Smooth muscle cell (in vitro differentiated cells): ENCODE measurements around the gene FAM76B. TPM values are rescaled to one million over a fixed set of nuclear protein-coding genes. Genes with fewer than 3 reads are reported as not detected.
A peak's percentile ranks its signal among the peaks of the same experiment; 100 is the strongest.
"Not testable (repeated sequence)": the region's sequence is repeated elsewhere in the genome, so short reads cannot be mapped to it uniquely, and the experiment has no call there.

Experiments
- DNase-seq: peaks from one replicate; lab custom pipeline; 2025; ENCODE audit not compliant: unreplicated experiment; lab: John Stamatoyannopoulos, UW
- H2AFZ ChIP-seq: fragments of 200-600 bp; sonication (generic); 2 replicates; pipeline ENCODE4 v1.6.0; 2016; ENCODE audit warnings: antibody characterized with exemption, low read depth, mild to moderate bottlenecking
- H3F3A ChIP-seq: fragments of 200-600 bp; sonication (generic); 2 replicates; pipeline ENCODE4 v1.6.0; 2017; ENCODE audit warnings: antibody characterized with exemption, low read depth
- H3K27ac ChIP-seq: fragments of 200-600 bp; sonication (generic); 2 replicates; pipeline ENCODE4 v1.5.1; 2016; ENCODE audit warnings: low read depth, mild to moderate bottlenecking
- H3K27me3 ChIP-seq: fragments of 200-600 bp; sonication (generic); 2 replicates; pipeline ENCODE4 v1.6.1; 2016; ENCODE audit warnings: low read depth, mild to moderate bottlenecking
- H3K36me3 ChIP-seq: fragments of 200-600 bp; sonication (generic); 2 replicates; pipeline ENCODE4 v1.5.1; 2016; ENCODE audit warnings: low read depth
- H3K4me1 ChIP-seq: fragments of 200-600 bp; sonication (generic); 2 replicates; pipeline ENCODE4 v1.5.1; 2016; ENCODE audit warnings: low read depth
- H3K4me2 ChIP-seq: fragments of 200-600 bp; sonication (generic); 2 replicates; pipeline ENCODE4 v1.6.0; 2016; ENCODE audit warnings: mild to moderate bottlenecking
- H3K4me3 ChIP-seq: fragments of 200-600 bp; sonication (generic); 2 replicates; pipeline ENCODE4 v1.5.1; 2016; ENCODE audit warnings: mild to moderate bottlenecking
- H3K79me2 ChIP-seq: fragments of 200-600 bp; sonication (generic); 2 replicates; pipeline ENCODE4 v1.6.0; 2016; ENCODE audit warnings: low read depth, mild to moderate bottlenecking
- H3K9ac ChIP-seq: fragments of 200-600 bp; sonication (generic); 2 replicates; pipeline ENCODE4 v1.6.0; 2016; ENCODE audit warnings: low read depth
- H3K9me3 ChIP-seq: fragments of 200-600 bp; sonication (generic); replicated peaks from 2 replicates; pipeline ENCODE4 v1.5.1; 2016; ENCODE audit warnings: low read depth
- H4K20me1 ChIP-seq: fragments of 200-600 bp; sonication (generic); 2 replicates; pipeline ENCODE4 v1.6.0; 2016; ENCODE audit warnings: low read depth
- WGBS: methylation state at CpG from one replicate; pipeline ENCODE4 v1.1.7; 2016; ENCODE audit warnings: low lambda C conversion rate; 5-methylcytosine and 5-hydroxymethylcytosine counted together
- polyA plus RNA-seq: library from polyadenylated mRNA; unstranded; fragments of >200 nt; fragmentation: Nextera tagmentation; extraction: Ambion mirVana; gene quantifications from 2 replicates; pipeline ENCODE4 v1.2.1, GENCODE V29; 2016
- total RNA-seq: library from RNA; depleted of rRNA; stranded (reverse); fragments of >200 nt; gene quantifications from 2 replicates; pipeline ENCODE4 v1.2.3, GENCODE V29; 2014
- TF ChIP-seq, protein P1 (sequence below): fragments of 200-600 bp; sonication (generic); IDR thresholded peaks from 2 replicates; pipeline ENCODE4 v1.5.1; 2017; ENCODE audit warnings: borderline replicate concordance, mild to moderate bottlenecking, antibody characterized with exemption; ENCODE audit not compliant: insufficient read depth, poor library complexity, severe bottlenecking

FAM76B gene
- total and polyA plus RNA-seq, 2 experiments from 2014 or later: 14.0 to 31.3 TPM

DNA sequence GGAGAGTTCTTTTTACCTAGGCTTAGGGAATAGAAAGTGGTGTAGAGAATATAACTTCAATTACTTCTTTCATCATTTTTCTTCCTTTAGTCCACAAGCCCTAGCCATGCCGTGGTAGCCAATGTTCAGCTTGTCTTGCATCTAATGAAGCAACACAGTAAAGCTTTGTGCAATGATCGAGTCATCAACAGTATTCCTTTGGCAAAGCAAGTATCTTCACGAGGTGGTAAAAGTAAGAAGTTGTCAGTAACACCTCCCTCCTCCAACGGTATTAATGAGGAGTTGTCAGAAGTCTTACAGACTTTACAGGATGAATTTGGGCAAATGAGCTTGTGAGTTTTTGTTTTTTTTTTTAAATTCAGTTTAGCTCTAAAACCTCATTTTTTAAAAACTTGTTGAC lies 38.1 kb upstream of the FAM76B start:
- peaks cover 7% of the 10 kb centered on the region for H3K4me1 ChIP-seq
- no peak overlapping the region for H3K27ac ChIP-seq
- no peaks in the 10 kb centered on the region for H3K79me2 ChIP-seq
- no peak overlapping the region for H3K4me2 ChIP-seq
- no peak overlapping the region for H3K4me3 ChIP-seq
- H3F3A ChIP-seq: peaks cover 16% of the 10 kb centered on the region
- H3K36me3 ChIP-seq: no peaks in the 10 kb centered on the region
- peaks cover 3% of the 10 kb centered on the region for H4K20me1 ChIP-seq
- WGBS: 41% methylated on average over 4 of the region's 4 CpGs
- no peak overlapping the region for H3K9ac ChIP-seq
- H3K27me3 ChIP-seq: no peaks in the 10 kb centered on the region
- TF ChIP-seq, protein P1, sequence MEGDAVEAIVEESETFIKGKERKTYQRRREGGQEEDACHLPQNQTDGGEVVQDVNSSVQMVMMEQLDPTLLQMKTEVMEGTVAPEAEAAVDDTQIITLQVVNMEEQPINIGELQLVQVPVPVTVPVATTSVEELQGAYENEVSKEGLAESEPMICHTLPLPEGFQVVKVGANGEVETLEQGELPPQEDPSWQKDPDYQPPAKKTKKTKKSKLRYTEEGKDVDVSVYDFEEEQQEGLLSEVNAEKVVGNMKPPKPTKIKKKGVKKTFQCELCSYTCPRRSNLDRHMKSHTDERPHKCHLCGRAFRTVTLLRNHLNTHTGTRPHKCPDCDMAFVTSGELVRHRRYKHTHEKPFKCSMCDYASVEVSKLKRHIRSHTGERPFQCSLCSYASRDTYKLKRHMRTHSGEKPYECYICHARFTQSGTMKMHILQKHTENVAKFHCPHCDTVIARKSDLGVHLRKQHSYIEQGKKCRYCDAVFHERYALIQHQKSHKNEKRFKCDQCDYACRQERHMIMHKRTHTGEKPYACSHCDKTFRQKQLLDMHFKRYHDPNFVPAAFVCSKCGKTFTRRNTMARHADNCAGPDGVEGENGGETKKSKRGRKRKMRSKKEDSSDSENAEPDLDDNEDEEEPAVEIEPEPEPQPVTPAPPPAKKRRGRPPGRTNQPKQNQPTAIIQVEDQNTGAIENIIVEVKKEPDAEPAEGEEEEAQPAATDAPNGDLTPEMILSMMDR: no peak
- H2AFZ ChIP-seq: no peak overlapping the region
- DNase-seq: no peak
- no peaks in the 10 kb centered on the region for H3K9me3 ChIP-seq

DNA sequence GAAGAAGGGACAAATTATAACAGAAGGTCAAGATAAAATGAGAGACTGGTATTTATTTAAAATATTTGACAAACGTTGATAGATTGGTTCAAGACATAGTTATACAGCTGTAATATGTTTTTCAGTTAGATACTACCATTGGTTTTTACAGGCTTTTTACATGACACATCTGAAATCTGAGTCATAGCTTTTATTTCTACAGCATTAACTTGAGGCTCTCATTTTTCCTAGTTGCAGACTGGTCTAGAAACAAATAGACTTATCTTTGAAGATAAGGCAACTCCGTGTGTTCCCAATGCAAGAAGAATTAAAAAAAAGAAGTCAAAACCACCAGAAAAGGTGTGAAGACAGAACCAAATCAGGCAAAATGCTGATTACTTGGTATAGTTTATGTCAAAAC lies 32.1 kb upstream of the FAM76B start:
- Histone ChIP-seq H3K79me2 (no peaks in the 10 kb centered on the region), H3K9me3 (no peaks in the 10 kb centered on the region), H3K27ac (peak overlapping the region; percentile 68), H2AFZ (no peak overlapping the region), H4K20me1 (no peaks in the 10 kb centered on the region), H3F3A (peaks cover 4% of the 10 kb centered on the region), H3K4me2 (peak overlapping the region; percentile 41), H3K36me3 (peaks cover 8% of the 10 kb centered on the region), H3K27me3 (no peaks in the 10 kb centered on the region), H3K4me1 (no peaks in the 10 kb centered on the region), H3K9ac (no peak overlapping the region), H3K4me3 (no peak overlapping the region)
- no peak for DNase-seq
- WGBS: 24% methylated on average over 2 of the region's 2 CpGs
- TF ChIP-seq, protein P1: no peak

DNA sequence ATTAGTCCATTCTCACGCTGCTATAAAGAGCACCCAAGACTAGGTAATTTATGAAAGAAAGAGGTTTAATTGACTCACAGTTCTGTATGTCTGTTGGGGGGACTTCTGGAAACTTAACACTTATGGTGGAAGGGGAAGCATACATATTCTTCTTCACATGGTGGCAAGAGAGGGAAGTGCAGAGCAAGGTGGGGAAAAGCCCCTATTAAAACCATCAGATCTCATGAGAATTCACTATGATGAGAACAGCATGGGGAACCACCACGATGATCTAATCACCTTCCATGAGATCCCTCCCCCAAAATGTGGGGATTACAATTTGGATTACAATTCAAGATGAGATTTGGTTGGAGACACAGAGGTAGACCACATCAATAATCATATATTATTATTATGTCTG lies 26.5 kb upstream of the FAM76B start:
- peaks cover 8% of the 10 kb centered on the region for H3K36me3 ChIP-seq
- H3K79me2 ChIP-seq: no peaks in the 10 kb centered on the region
- H3K4me2 ChIP-seq: no peak overlapping the region
- H3K9me3 ChIP-seq: no peaks in the 10 kb centered on the region
- no peak overlapping the region for H3K9ac ChIP-seq
- peaks cover 1% of the 10 kb centered on the region for H3F3A ChIP-seq
- TF ChIP-seq, protein P1: no peak
- WGBS: 96% methylated on average over 2 of the region's 2 CpGs
- H3K4me1 ChIP-seq: no peaks in the 10 kb centered on the region
- H3K27me3 ChIP-seq: no peaks in the 10 kb centered on the region
- H2AFZ ChIP-seq: no peak overlapping the region
- no peak overlapping the region for H3K27ac ChIP-seq
- no peak for DNase-seq
- no peak overlapping the region for H3K4me3 ChIP-seq
- no peaks in the 10 kb centered on the region for H4K20me1 ChIP-seq

DNA sequence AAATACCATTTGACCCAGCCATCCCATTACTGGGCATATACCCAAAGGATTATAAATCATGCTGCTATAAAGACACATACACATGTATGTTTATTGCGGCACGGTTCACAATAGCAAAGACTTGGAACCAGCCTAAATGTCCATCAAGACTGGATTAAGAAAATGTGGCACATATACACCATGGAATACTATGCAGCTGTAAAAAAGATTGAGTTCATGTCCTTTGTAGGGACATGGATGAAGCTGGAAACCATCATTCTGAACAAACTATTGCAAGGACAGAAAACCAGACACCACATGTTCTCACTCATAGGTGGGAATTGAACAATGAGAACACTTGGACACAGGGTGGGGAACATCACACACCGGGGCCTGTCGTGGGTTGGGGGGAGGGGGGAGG lies 21.5 kb upstream of the FAM76B start:
- H3K4me1 ChIP-seq, H3K27ac ChIP-seq, H3K79me2 ChIP-seq, H4K20me1 ChIP-seq, H2AFZ ChIP-seq, DNase-seq, H3K27me3 ChIP-seq, H3K9me3 ChIP-seq, H3K9ac ChIP-seq, H3K36me3 ChIP-seq, H3K4me2 ChIP-seq, H3K4me3 ChIP-seq, H3F3A ChIP-seq: not testable (repeated sequence)
- WGBS: 96% methylated on average over 4 of the region's 4 CpGs

DNA sequence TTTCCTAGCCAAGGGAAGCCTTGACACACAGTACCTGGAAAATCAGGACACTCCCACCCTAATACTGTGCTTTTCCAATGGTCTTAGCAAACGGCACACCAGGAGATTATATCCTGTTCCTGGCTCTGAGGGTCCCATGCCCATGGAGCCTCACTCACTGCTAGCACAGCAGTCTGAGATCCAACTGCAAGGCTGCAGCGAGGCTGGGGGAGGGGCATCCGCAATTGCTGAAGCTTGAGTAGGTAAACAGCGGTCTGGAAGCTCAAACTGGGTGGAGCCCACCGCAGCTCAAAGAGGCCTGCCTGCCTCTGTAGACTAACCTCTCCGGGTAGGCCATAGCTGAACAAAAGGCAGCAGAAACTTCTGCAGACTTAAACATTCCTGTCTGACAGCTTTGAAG lies 16.9 kb upstream of the FAM76B start:
- WGBS: 97% methylated on average over 6 of the region's 6 CpGs
- H4K20me1 ChIP-seq, H3K4me2 ChIP-seq, H2AFZ ChIP-seq, H3K9me3 ChIP-seq, H3K4me3 ChIP-seq, H3K79me2 ChIP-seq, H3F3A ChIP-seq, H3K27ac ChIP-seq, H3K36me3 ChIP-seq, H3K4me1 ChIP-seq, H3K27me3 ChIP-seq, H3K9ac ChIP-seq, DNase-seq: not testable (repeated sequence)
